ENCODE data around the gene COX14.
"Not testable (repeated sequence)": the region's sequence is repeated elsewhere in the genome, so short reads cannot be mapped to it uniquely, and the experiment has no call there.

COX14 gene

DNA sequence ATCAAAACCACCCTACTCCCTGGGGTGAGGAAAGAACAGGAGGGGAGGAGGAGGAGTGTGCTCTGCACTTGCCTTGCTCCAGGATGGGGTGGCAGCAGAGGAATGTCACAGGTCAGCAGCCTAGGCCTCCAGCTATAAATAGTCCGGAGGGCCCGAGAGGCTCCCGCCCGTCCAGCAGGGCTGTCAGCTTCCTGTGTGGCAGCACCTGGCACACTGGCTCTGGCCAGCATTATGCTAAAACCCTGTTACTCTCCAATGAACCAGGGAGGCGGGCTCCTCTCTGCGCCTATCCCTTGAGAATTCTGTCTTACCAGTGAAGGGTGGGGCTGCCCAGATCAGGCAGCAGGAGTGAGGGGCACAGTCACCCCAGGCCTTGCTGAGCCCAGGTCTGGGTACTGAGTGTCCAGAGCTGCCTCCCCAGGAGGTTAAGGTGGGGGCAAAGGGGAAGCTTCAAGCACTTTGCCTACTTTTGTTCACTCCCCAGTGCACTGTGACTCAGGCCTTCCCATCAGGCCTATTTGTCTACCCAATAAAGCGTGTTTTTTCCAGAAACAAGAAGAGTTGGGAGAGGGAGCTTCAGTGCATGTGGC, 1.2 kb upstream of the COX14 start:
- peak in 1 of 2 donors; percentile 50 for DNase-seq

- no peak for DNase-seq
Measured at GRCh38 chr12:50111395-50111692, 692 bp upstream of the COX14 start.

GRCh38 chr12:50112456-50113218, 601 bp downstream of the COX14 start:
- DNase-seq = no peak

DNA sequence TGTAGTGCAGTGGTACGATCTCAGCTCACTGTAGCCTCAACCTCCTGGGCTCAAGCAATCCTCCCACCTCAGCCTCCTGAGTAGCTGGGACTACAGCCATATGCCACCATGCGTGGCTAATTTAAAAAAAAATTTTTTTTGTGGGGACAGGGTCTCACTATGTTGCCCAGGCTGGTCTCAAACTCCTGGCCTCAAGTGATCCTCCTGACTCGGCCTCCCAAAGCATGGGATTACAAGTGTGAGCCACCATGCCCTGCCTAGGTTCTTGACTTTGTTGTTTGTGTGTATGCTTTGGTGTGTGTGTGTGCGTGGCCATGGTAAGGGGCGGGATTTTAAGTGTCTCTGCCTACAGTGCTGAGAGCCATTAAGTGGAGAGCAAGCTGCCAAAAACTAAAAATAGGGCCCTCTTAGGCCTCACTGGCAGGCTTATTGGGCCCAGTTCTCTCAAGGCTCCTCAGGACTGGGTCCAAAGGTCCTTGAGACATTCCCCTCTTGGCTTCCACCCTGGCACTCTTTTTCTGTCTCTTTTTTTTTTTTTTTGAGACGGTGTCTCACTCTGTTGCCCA, 5.1 kb downstream of the COX14 start:
- DNase-seq = no peak

DNA sequence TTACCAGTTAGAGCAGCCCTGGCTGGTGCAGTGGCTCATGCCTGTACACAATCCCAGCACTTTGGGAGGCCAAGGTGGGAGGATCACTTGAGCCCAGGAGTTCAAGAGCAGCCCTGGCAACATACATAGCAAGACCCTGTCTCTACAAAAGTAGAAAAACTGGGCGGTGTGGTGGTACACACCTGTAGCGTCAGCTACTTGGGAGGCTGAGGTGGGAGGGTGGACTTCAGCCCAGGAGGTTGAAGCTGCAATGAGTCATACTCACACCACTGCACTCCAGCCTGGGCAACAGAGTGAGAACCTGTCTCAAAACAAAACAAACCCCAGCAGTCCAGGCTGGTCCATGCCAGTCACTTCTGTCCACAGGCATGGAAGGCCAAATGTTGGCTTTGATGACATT, 7.4 kb downstream of the COX14 start:
- DNase-seq = no peak

DNA sequence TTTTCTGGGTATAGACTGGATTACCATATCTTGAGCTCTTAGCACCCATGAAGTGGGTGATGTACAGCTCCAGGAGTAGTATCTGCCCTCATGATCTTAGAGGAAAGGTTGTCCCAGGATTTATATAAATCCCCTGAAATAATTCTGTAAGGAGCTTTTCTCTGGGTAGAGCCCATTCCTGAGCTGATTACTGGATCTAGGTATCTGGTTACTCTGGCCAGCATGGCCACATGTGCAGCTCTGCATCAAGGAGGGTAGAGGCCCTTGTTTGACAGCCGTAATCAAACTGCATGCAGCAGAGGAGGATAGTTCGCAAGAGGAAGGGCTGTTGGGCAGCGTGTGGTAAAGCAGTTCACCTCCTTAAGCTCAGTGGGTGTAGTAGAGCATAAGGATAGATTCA, 8.5 kb downstream of the COX14 start:
- DNase-seq = no peak

GRCh38 chr12:50120953-50121352, 8.9 kb downstream of the COX14 start:
- no peak for DNase-seq

- DNase-seq = no peak
Measured at GRCh38 chr12:50121641-50122040, 9.6 kb downstream of the COX14 start.

DNA sequence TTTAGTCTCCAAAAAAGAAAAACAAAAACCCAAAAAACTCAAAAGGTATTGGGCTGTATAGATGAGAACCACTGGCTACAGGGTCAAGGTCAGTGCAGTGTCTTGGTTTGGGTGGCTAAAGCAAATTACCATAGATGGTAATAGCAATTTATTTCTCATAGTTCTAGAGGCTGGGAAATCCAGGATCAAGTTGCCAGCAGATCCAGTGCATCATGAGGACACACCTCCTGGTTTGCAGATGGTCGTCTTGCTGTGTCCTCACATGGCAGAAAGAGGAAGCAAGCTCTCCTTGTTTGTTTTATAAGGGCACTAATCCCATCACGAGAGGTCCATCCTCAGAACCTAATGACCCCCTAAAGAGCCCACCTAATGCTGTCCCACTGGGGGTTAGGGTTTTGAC, 11.2 kb downstream of the COX14 start:
- no peak for DNase-seq

DNA sequence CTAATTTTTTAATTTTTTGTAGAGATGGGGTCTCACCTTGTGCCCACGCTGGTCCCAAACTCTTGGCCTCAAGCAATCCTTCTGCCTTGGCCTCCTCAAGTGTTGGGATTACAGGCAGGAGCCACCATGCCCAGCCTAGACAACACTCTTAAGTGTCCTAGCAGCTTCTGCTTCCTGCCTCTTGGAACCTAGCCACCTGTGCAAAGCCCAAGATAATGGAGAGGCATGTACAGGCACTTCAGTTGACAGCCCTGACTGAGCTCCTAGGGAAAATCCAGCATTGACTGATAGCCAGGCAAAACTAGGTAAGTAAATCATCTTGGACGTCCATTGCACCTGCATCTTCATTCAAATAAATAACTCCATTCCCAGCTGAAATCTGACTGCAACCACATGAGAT, 15.5 kb downstream of the COX14 start:
- no peak for DNase-seq

GRCh38 chr12:50129290-50129689, 17.3 kb downstream of the COX14 start:
- DNase-seq = no peak

GRCh38 chr12:50132505-50133135, 20.6 kb downstream of the COX14 start:
- DNase-seq = peak in 1 of 2 donors; percentile 64

GRCh38 chr12:50142993-50143392, 31.0 kb downstream of the COX14 start:
- DNase-seq = no peak

- DNase-seq = no peak
Measured at GRCh38 chr12:50145439-50145838, 33.4 kb downstream of the COX14 start.

DNA sequence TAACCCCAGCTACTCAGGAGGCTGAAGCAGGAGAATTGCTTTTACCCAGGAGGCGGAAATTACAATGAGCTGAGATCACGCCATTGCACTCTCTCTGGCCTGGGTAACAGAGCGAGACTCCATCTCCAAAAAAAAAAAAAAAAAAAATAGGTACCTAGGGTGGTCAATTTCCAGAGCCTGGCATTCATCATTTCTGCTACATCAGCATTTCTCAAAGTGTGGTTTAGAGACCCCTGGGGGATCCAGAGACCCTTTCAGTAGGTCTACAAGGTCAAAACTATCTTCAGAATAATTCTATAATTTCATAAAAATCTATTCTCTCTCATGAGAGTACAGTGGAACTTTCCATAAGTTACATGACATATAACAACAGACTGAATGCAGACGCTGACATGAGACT, 35.2 kb downstream of the COX14 start:
- DNase-seq = no peak

- not testable (repeated sequence) for DNase-seq
Measured at GRCh38 chr12:50148011-50148410, 36.0 kb downstream of the COX14 start.

DNA sequence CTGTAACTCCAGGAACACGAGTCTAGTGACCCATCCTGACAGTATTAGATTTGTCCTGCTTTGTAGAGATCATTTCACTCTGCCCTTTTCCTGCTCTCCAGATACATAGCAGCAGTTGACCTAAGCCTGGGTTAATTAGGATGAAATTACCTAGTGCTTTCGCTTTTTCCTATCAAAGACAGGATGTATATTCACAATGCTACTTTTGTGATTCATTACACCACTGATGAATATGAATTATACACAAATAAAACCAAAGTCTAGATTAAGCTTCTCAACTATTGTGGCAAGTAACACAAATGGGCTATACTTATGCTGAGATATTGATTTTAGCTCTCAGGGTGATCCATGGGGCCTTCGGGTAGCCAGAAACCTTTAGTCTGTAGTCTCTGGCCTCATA, 37.3 kb downstream of the COX14 start:
- DNase-seq = no peak

- no peak for DNase-seq
Measured at GRCh38 chr12:50151047-50151687, 39.1 kb downstream of the COX14 start.

GRCh38 chr12:50154947-50155346, 42.9 kb downstream of the COX14 start:
- not testable (repeated sequence) for DNase-seq

- no peak for DNase-seq
Measured at GRCh38 chr12:50156641-50157040, 44.6 kb downstream of the COX14 start.

GRCh38 chr12:50157259-50157658, 45.2 kb downstream of the COX14 start:
- DNase-seq = no peak

DNA sequence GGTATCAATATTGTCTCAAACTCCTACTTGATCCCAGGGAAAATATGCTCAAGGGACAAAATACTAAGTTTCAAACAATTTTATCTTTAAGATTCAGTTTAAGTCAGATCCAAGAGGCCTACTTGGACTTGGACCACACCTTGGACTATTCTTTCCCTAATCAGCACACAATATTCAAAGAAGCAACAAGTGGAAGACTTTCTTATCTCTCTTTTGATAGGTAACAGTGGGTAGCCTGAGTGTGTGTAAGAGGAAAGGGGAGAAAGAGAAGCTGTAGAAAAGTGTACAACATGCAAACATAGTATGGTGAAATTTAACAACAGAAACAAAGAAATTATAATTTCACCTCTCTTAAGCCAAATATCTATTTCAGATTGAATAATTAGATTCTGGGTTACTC, 48.6 kb downstream of the COX14 start:
- DNase-seq = no peak

GRCh38 chr12:50162230-50162629, 50.2 kb downstream of the COX14 start:
- no peak for DNase-seq

- no peak for DNase-seq
Measured at GRCh38 chr12:50164963-50165362, 52.9 kb downstream of the COX14 start.
